ENCODE results near the gene EML6. TPM values are rescaled to one million over a fixed set of nuclear protein-coding genes. Genes with fewer than 3 reads are reported as not detected.

The EML6 gene
- polyA plus RNA-seq, 1 of the 3 experiments (the other 2 are of a cell fraction), result 1.1 TPM

GRCh38 chr2:54903736-54904554, 180.5 kb downstream of the EML6 start (continued):
- peak in 1 of 2 experiments; percentile 85; a peak in 2 of 4 replicates for TF ChIP-seq EP300 (IDR thresholded peaks at IDR 0.05; ENCODE audit: borderline replicate concordance in 1 of 2, low read depth in 1 of 2, low read length in 1 of 2)
- peak; percentile 70; the same call in 1 of the 2 replicates for TF ChIP-seq YY1 (IDR thresholded peaks at IDR 0.05; ENCODE audit: low read depth)
- TF ChIP-seq PBX3 (IDR thresholded peaks at IDR 0.05), result peak; percentile 86
- no peak for TF ChIP-seq FOXJ3 (CRISPR knock-in tag; IDR thresholded peaks at IDR 0.05)
- TF ChIP-seq JUND (IDR thresholded peaks at IDR 0.05), result peak; percentile 99
- peak; percentile 83; the same call in 1 of the 2 replicates for TF ChIP-seq POLR2AphosphoS5 (IDR thresholded peaks at IDR 0.05; ENCODE audit: low read depth, low read length)
- no peak for TF ChIP-seq RCOR1 (IDR thresholded peaks at IDR 0.05; ENCODE audit: low read length)
- TF ChIP-seq MEF2A (IDR thresholded peaks at IDR 0.05; ENCODE audit: borderline replicate concordance, low read depth), result peak; percentile 83
- 0 out of 2 replicates have a peak, but pooled peaks have one; percentile 31 for TF ChIP-seq GABPA (IDR thresholded peaks at IDR 0.05; ENCODE audit: low read depth)
- no peak for TF ChIP-seq USF1 (IDR thresholded peaks at IDR 0.05; ENCODE audit: borderline replicate concordance, low read depth)
- peak; percentile 69; the same call in 1 of the 2 replicates for TF ChIP-seq RXRA (IDR thresholded peaks at IDR 0.05; ENCODE audit: borderline replicate concordance, low read depth)
- no peak for TF ChIP-seq CTCF (IDR thresholded peaks at IDR 0.05)
- no peak for TF ChIP-seq EZH2phosphoT487 (IDR thresholded peaks at IDR 0.05; ENCODE audit: borderline replicate concordance, low read depth)
- no peak for TF ChIP-seq IRF3 (IDR thresholded peaks at IDR 0.05; ENCODE audit: low read depth, low read length)
- TF ChIP-seq FOXM1 (IDR thresholded peaks at IDR 0.05; ENCODE audit: low read depth), result peak; percentile 51; the same call in 1 of the 2 replicates

- ChIA-PET POLR2A (no interaction called here), CTCF (no interaction called here)
- 91% methylated on average over 5 of the region's 5 CpGs for WGBS (ENCODE audit: low lambda C conversion rate)
- no peaks in the 10 kb centered on the region for H3K79me2 ChIP-seq (ENCODE audit: insufficient read depth)
- no peaks in the 10 kb centered on the region for H3K36me3 ChIP-seq (replicated peaks in 1 of 2; ENCODE audit: control insufficient read depth in 1 of 2, insufficient read depth in 2 of 2, low read length in 1 of 2)
- H3K9me3 ChIP-seq, result no peaks in the 10 kb centered on the region
- TF ChIP-seq MXI1 (IDR thresholded peaks at IDR 0.05; ENCODE audit: low read depth, low read length) (no peak), GATA2 (CRISPR knock-in tag; IDR thresholded peaks at IDR 0.05) (0 out of 2 replicates have a peak, but pooled peaks have one; percentile 12)
- H3K9me2 ChIP-seq, result no peaks in the 10 kb centered on the region
- peak overlapping the region; percentile 48 for H3K4me2 ChIP-seq
- DNase-seq, result no peak
- H3K9ac ChIP-seq, result no peak overlapping the region
- peaks cover 7 to 24% of the 10 kb centered on the region in 2 experiments for H3K4me1 ChIP-seq (ENCODE audit: control insufficient read depth in 1 of 2, insufficient read depth in 2 of 2, low read depth in 1 of 2, low read length in 1 of 2)
- peaks cover 30% of the 10 kb centered on the region for H3F3A ChIP-seq (replicated peaks; ENCODE audit: insufficient read depth)
- H3K4me3 ChIP-seq (ENCODE audit: low read depth in 2 of 2, low read length in 1 of 2), result no peak overlapping the region
- H3K27me3 ChIP-seq (ENCODE audit: insufficient read depth), result no peaks in the 10 kb centered on the region
- H3K27ac ChIP-seq (ENCODE audit: low read depth in 2 of 2, low read length in 1 of 2), result peak overlapping the region in 1 of 2 experiments; percentile 92; a peak in 3 of 4 replicates
- H2AFZ ChIP-seq (ENCODE audit: low read depth), result peak overlapping the region; percentile 41; the same call in 1 of the 2 replicates
- H4K20me1 ChIP-seq (ENCODE audit: insufficient read depth), result no peaks in the 10 kb centered on the region
Measured at GRCh38 chr2:54904836-54905235, 181.4 kb downstream of the EML6 start.

Data from SK-N-SH (cell line).